Spleen (tissue), 11 donors: ENCODE data around the gene SORCS3. TPM values are rescaled to one million over a fixed set of nuclear protein-coding genes. Genes with fewer than 3 reads are reported as not detected.

Source experiments
- DNase-seq: peaks from one replicate; pipeline ENCODE4 v3.0.0-alpha.2; 2020
- H3K27ac ChIP-seq, 8 donors: fragments of 200-600 bp; sonication (generic) in 7 of 8; 1 replicate in 4 of 8; 2 replicates in 4 of 8; pipeline versions ENCODE4 v1.5.0 to v1.8.0; 2016 to 2021; ENCODE audit warnings: inconsistent platforms in 4 of 8, mild to moderate bottlenecking in 4 of 8, moderate library complexity in 1 of 8
- H3K27me3 ChIP-seq, 7 donors: fragments of 200-600 bp; sonication (generic) in 6 of 7; replicated peaks in 1 of 7; 1 replicate in 4 of 7; 2 replicates in 3 of 7; pipeline versions ENCODE4 v1.5.0 to v1.8.0; 2016 to 2021; ENCODE audit warnings: inconsistent platforms in 3 of 7, mild to moderate bottlenecking in 1 of 7
- H3K36me3 ChIP-seq, 6 donors: fragments of 200-600 bp; sonication (generic) in 5 of 6; 1 replicate in 4 of 6; 2 replicates in 2 of 6; pipeline versions ENCODE4 v1.5.0 to v1.8.0; 2016 to 2021; ENCODE audit warnings: inconsistent platforms in 2 of 6
- H3K4me1 ChIP-seq, 6 donors: fragments of 200-600 bp; sonication (generic) in 5 of 6; 1 replicate in 3 of 6; 2 replicates in 3 of 6; pipeline versions ENCODE4 v1.5.0 to v1.8.0; 2016 to 2021; ENCODE audit warnings: inconsistent platforms in 3 of 6
- H3K4me3 ChIP-seq, 8 donors: fragments of 200-600 bp; sonication (generic) in 7 of 8; 1 replicate in 4 of 8; 2 replicates in 4 of 8; pipeline versions ENCODE4 v1.5.0 to v1.8.0; 2016 to 2021; ENCODE audit warnings: inconsistent platforms in 4 of 8, mild to moderate bottlenecking in 4 of 8, moderate library complexity in 2 of 8
- H3K9me3 ChIP-seq, 8 donors: fragments of 200-600 bp; sonication (generic) in 7 of 8; 1 replicate in 4 of 8; 2 replicates in 4 of 8; pipeline versions ENCODE4 v1.5.0 to v1.8.0; 2016 to 2021; ENCODE audit warnings: inconsistent platforms in 4 of 8
- CTCF ChIP-seq, 11 experiments: fragments of 200-600 bp in 7 of 11; fragments of 450-650 bp in 4 of 11; sonication (generic) in 4 of 11; IDR thresholded peaks in 8 of 11; conservative IDR thresholded peaks in 3 of 11; 1 replicate in 7 of 11; 2 replicates in 4 of 11; pipeline versions ENCODE4 v1.4.0 to v1.8.0; 2016 to 2021; ENCODE audit warnings: antibody characterized with exemption in 11 of 11, inconsistent platforms in 4 of 11, mild to moderate bottlenecking in 1 of 11
- POLR2A ChIP-seq, 3 donors: fragments of 450-650 bp; IDR thresholded peaks; one replicate each; pipeline ENCODE4 v1.5.1; 2017; ENCODE audit warnings: antibody characterized with exemption in 3 of 3, mild to moderate bottlenecking in 1 of 3
- POLR2AphosphoS5 ChIP-seq, 3 donors: sonication (generic); formaldehyde crosslinking; IDR thresholded peaks; one replicate each; pipeline ENCODE4 v1.5.1; 2017; ENCODE audit warnings: antibody characterized with exemption in 3 of 3
- WGBS, 5 donors: extraction: QIAGEN DNeasy Blood & Tissue Kit in 3 of 5; methylation state at CpG; one replicate each; pipeline versions ENCODE4 v1.1.5 to v1.1.7; 2013 to 2018; 5-methylcytosine and 5-hydroxymethylcytosine counted together
- intact Hi-C: fragments of 100-400 bp; cut with DNase I; formaldehyde crosslinking; loops from one replicate; pipeline ENCODE4 v1.15.0; 2023; ENCODE audit warnings: low total_unique reads
- polyA plus RNA-seq, 3 donors: library from polyadenylated mRNA; stranded (reverse); fragments of 200-250 nt; gene quantifications; one replicate each; pipeline ENCODE4 v1.2.1, GENCODE V29; 2013
- total RNA-seq, 7 donors: library from RNA; depleted of rRNA in 3 of 7; stranded (reverse); fragments of >200 nt in 3 of 7; fragmentation: NEBNext Ultra II Directional in 4 of 7; extraction: Animal tissue kit (Norgen Biotek cat#: 25700) in 4 of 7; gene quantifications; one replicate each; pipeline versions ENCODE4 v1.1.0 to v1.2.1, GENCODE V29; 2016 to 2021
- donor health status: healthy with polysubstance abuse.
- donor health status: DM: no; HTN: no; CAD: no; lungs with moderate emphysema.
- donor health status: DM: no; HTN: no; CAD: no.
- donor health status: Bipolar disorder and iron deficiency.
- donor health status: healthy.
- donor health status: DM: no; HTN: no; CAD: no.
- donor health status: DM: yes; HTN: yes; CAD: no.

SORCS3 gene
- total and polyA plus RNA-seq, 10 donors = 0.03 to 0.06 TPM; not detected in 8

DNA sequence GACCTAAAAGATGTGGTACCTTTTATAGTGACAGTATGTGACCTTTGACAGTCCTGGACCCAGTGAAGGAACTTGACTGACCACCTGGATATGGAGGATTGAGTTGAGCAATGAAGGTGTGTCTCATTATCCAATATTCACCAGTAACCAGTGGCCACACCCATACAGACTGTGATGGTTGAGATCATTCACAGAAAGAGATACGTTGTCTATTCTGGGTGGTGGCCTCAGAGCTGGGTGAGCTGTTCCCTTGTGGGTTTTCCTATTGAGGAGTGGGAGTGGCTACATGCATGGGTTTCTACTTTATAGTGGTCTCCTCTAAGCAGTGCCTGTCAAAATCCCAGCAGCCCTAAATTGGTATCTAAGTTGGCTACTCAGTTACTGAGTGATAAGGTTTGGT, 507.4 kb downstream of the SORCS3 start:
- intact Hi-C loops = no loop called here
- Histone ChIP-seq H3K27ac (no peak overlapping the region), H3K4me1 (no peaks in the 10 kb centered on the region), H3K9me3 (no peaks in the 10 kb centered on the region), H3K4me3 (no peak overlapping the region), H3K27me3 (no peaks in the 10 kb centered on the region), H3K36me3 (no peaks in the 10 kb centered on the region)
- DNase-seq = no peak
- 0 to 70% (median 0%) methylated on average over 1 of the region's 1 CpG for WGBS, 5 donors
- TF ChIP-seq POLR2AphosphoS5 (IDR thresholded peaks at IDR 0.05) = no peak
- TF ChIP-seq POLR2A (IDR thresholded peaks at IDR 0.05) = no peak
- no peak for TF ChIP-seq CTCF (IDR thresholded peaks at IDR 0.05 in 8 of 11, conservative IDR thresholded peaks at IDR 0.05 in 3 of 11)

DNA sequence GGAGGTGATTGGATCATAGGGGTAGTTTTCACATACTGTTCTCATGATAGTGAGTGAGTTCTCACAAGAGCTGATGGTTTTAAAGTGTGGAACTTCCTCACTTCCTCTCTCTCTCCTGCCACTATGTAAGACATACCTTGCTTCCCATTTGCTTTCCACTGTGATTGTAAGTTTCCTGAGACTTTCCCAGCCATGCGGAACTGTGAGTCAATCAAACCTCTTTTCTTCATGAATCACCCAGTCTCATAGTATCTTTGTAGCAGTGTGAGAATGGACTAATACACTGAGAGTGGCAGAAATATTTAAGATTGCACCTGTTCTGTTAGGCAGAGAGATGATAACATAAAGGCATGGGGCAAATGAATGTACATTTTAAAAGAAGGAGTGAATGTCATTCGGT, 507.8 kb downstream of the SORCS3 start:
- Histone ChIP-seq H3K27me3 (no peaks in the 10 kb centered on the region), H3K4me1 (no peaks in the 10 kb centered on the region), H3K9me3 (no peaks in the 10 kb centered on the region), H3K4me3 (no peak overlapping the region), H3K36me3 (no peaks in the 10 kb centered on the region), H3K27ac (no peak overlapping the region)
- 82 to 89% (median 88%) methylated on average over 2 of the region's 2 CpGs for WGBS, 5 donors
- intact Hi-C loops = no loop called here
- no peak for TF ChIP-seq CTCF (IDR thresholded peaks at IDR 0.05 in 8 of 11, conservative IDR thresholded peaks at IDR 0.05 in 3 of 11)
- no peak for TF ChIP-seq POLR2AphosphoS5 (IDR thresholded peaks at IDR 0.05)
- no peak for TF ChIP-seq POLR2A (IDR thresholded peaks at IDR 0.05)
- DNase-seq = no peak

GRCh38 chr10:105149371-105149891, 508.3 kb downstream of the SORCS3 start:
- Histone ChIP-seq H3K4me1 (no peaks in the 10 kb centered on the region), H3K27me3 (no peaks in the 10 kb centered on the region), H3K4me3 (no peak overlapping the region), H3K9me3 (no peaks in the 10 kb centered on the region), H3K27ac (no peak overlapping the region), H3K36me3 (no peaks in the 10 kb centered on the region)
- DNase-seq = no peak
- no peak for TF ChIP-seq POLR2A (IDR thresholded peaks at IDR 0.05)
- TF ChIP-seq POLR2AphosphoS5 (IDR thresholded peaks at IDR 0.05) = no peak
- no peak for TF ChIP-seq CTCF (IDR thresholded peaks at IDR 0.05 in 8 of 11, conservative IDR thresholded peaks at IDR 0.05 in 3 of 11)
- intact Hi-C loops = no loop called here

- Histone ChIP-seq H3K4me3 (no peak overlapping the region), H3K27me3 (no peaks in the 10 kb centered on the region), H3K36me3 (no peaks in the 10 kb centered on the region), H3K27ac (no peak overlapping the region), H3K4me1 (no peaks in the 10 kb centered on the region), H3K9me3 (no peaks in the 10 kb centered on the region)
- WGBS, 5 donors = 57 to 78% (median 72%) methylated on average over 4 of the region's 4 CpGs
- TF ChIP-seq POLR2A (IDR thresholded peaks at IDR 0.05) = no peak
- no peak for TF ChIP-seq POLR2AphosphoS5 (IDR thresholded peaks at IDR 0.05)
- TF ChIP-seq CTCF (IDR thresholded peaks at IDR 0.05 in 8 of 11, conservative IDR thresholded peaks at IDR 0.05 in 3 of 11) = no peak
- no peak for DNase-seq
- intact Hi-C loops = no loop called here
Observed at GRCh38 chr10:105150259-105150880, 509.3 kb downstream of the SORCS3 start.
